HCT116 (cell line): ENCODE data around the gene P2RX7. TPM values are rescaled to one million over a fixed set of nuclear protein-coding genes. Genes with fewer than 3 reads are reported as not detected.
A peak's percentile ranks its signal among the peaks of the same experiment; 100 is the strongest.
"Not testable (repeated sequence)": the region's sequence is repeated elsewhere in the genome, so short reads cannot be mapped to it uniquely, and the experiment has no call there.

Experiments used
- ATAC-seq: fragments of 200-7000 bp; cut with Tn5 transposase; 2 replicates; pipeline ENCODE4 v1.9.1; 2020; ENCODE audit warnings: mild to moderate bottlenecking, moderate library complexity
- BruUV-seq: library from RNA; stranded (reverse); fragments of 400-500 nt; replicated peaks from 2 replicates; lab custom pipeline; 2021; lab: Mats Ljungman, UMichigan
- CTCF ChIA-PET: fragments of 300-600 bp; sonication (Branson Sonifier 250); formaldehyde crosslinking; loops from one replicate; lab custom pipeline; 2021; ENCODE audit warnings: antibody characterized with exemption; lab: Charles Lee
- POLR2A ChIA-PET: fragments of 300-600, 350-600 bp; sonication (Branson Sonifier 250); formaldehyde crosslinking; loops from one replicate; lab custom pipeline; 2021; ENCODE audit warnings: antibody characterized with exemption; lab: Charles Lee
- RAD21 ChIA-PET, 2 experiments: fragments of 300-600 bp; sonication (Branson Sonifier 250); formaldehyde crosslinking; loops; one replicate each; lab custom pipeline; 2023; ENCODE audit warnings: low total read pairs in 2 of 2; ENCODE audit not compliant: uncharacterized antibody in 2 of 2, unreplicated experiment in 2 of 2, low non-redundant PET in 1 of 2; lab: Charles Lee
- DNase-seq: peaks from one replicate; pipeline ENCODE4 v3.0.0-alpha.2; 2010; ENCODE audit warnings: low read depth, low spot score
- H2AFZ ChIP-seq: fragments of 200-600 bp; shearing (Covaris generic), sonication (generic); 2 replicates; pipeline ENCODE4 v1.6.1; 2017; ENCODE audit warnings: low read depth, mixed run types, mixed read lengths, antibody characterized with exemption, low read length; ENCODE audit not compliant: poor library complexity, severe bottlenecking
- H3K27ac ChIP-seq: 2 replicates; pipeline ENCODE4 v1.5.1; 2012; ENCODE audit warnings: low read depth, low read length
- H3K27me3 ChIP-seq: fragments of 200-600 bp; sonication (generic); 2 replicates; pipeline ENCODE4 v1.6.1; 2016; ENCODE audit warnings: mixed run types, low read length, mixed read lengths; ENCODE audit not compliant: insufficient read depth
- H3K36me3 ChIP-seq, 2 experiments: fragments of 200-500 bp in 1 of 2; fragments of 200-600 bp in 1 of 2; sonication (Bioruptor generic) in 1 of 2; sonication (generic) in 1 of 2; 2 replicates each; pipeline versions ENCODE4 v1.5.1 to v1.6.1; 2014 to 2016; ENCODE audit warnings: low read length in 2 of 2, inconsistent platforms in 1 of 2, mixed read lengths in 1 of 2, mixed run types in 1 of 2; ENCODE audit not compliant: insufficient read depth in 2 of 2, control insufficient read depth in 1 of 2
- H3K4me1 ChIP-seq, 2 experiments: fragments of 200-600 bp in 1 of 2; sonication (generic) in 1 of 2; 2 replicates each; pipeline versions ENCODE4 v1.5.1 to v1.6.1; 2012 to 2017; ENCODE audit warnings: low read length in 2 of 2, inconsistent platforms in 1 of 2, mild to moderate bottlenecking in 1 of 2, mixed read lengths in 1 of 2, mixed run types in 1 of 2, moderate library complexity in 1 of 2; ENCODE audit not compliant: insufficient read depth in 2 of 2, control insufficient read depth in 1 of 2
- H3K4me2 ChIP-seq: fragments of 200-600 bp; sonication (generic); 2 replicates; pipeline ENCODE4 v1.6.1; 2017; ENCODE audit warnings: mixed run types, low read length, mixed read lengths
- H3K4me3 ChIP-seq, 2 experiments: fragments of 200-600 bp in 1 of 2; sonication (generic) in 1 of 2; replicated peaks in 1 of 2; 2 replicates each; pipeline ENCODE4 v1.5.1; 2011 to 2016; ENCODE audit warnings: low read length in 2 of 2, control low read depth in 1 of 2, low read depth in 1 of 2, mild to moderate bottlenecking in 1 of 2, mixed read lengths in 1 of 2, mixed run types in 1 of 2
- H3K79me2 ChIP-seq: fragments of 200-600 bp; sonication (generic); 2 replicates; pipeline ENCODE4 v1.6.1; 2017; ENCODE audit warnings: mild to moderate bottlenecking, mixed run types, low read length, moderate library complexity, mixed read lengths; ENCODE audit not compliant: insufficient read depth
- H3K9ac ChIP-seq: fragments of 200-600 bp; sonication (generic); 2 replicates; pipeline ENCODE4 v1.6.1; 2016; ENCODE audit warnings: low read length, mixed read lengths
- H3K9me2 ChIP-seq: fragments of 200-600 bp; sonication (generic), shearing (Covaris generic); 2 replicates; pipeline ENCODE4 v1.6.1; 2017; ENCODE audit warnings: mixed run types, mild to moderate bottlenecking, moderate library complexity; ENCODE audit not compliant: insufficient read depth
- H3K9me3 ChIP-seq, 2 experiments: fragments of 200-500 bp in 1 of 2; fragments of 200-600 bp in 1 of 2; sonication (Bioruptor generic) in 1 of 2; sonication (generic) in 1 of 2; 2 replicates each; pipeline ENCODE4 v1.6.1; 2014 to 2017; ENCODE audit warnings: low read length in 2 of 2, mixed read lengths in 2 of 2, inconsistent platforms in 1 of 2, low read depth in 1 of 2, mild to moderate bottlenecking in 1 of 2, mixed run types in 1 of 2, moderate library complexity in 1 of 2; ENCODE audit not compliant: control insufficient read depth in 1 of 2, insufficient read depth in 1 of 2
- H4K20me1 ChIP-seq: fragments of 200-600 bp; sonication (generic), shearing (Covaris generic); 2 replicates; pipeline ENCODE4 v1.6.1; 2017; ENCODE audit warnings: mixed run types, mild to moderate bottlenecking, moderate library complexity; ENCODE audit not compliant: insufficient read depth
- CBX3 ChIP-seq: IDR thresholded peaks from 2 replicates; pipeline ENCODE4 v1.6.1; 2012; ENCODE audit warnings: low read depth
- EGR1 ChIP-seq: IDR thresholded peaks from 2 replicates; pipeline ENCODE4 v1.6.1; 2012; ENCODE audit warnings: low read depth
- ELF1 ChIP-seq: IDR thresholded peaks from 2 replicates; pipeline ENCODE4 v1.6.1; 2012; ENCODE audit warnings: low read depth, borderline replicate concordance
- EZH2 ChIP-seq: fragments of 200-600 bp; sonication (generic); IDR thresholded peaks from 2 replicates; pipeline ENCODE4 v1.6.1; 2017; ENCODE audit warnings: antibody characterized with exemption, mixed run types
- EZH2phosphoT487 ChIP-seq: fragments of 200-600 bp; IDR thresholded peaks from 2 replicates; pipeline ENCODE4 v1.6.1; 2018; ENCODE audit warnings: antibody characterized with exemption, borderline replicate concordance
- FOSL1 ChIP-seq: IDR thresholded peaks from 2 replicates; pipeline ENCODE4 v1.6.1; 2012; ENCODE audit warnings: low read depth
- JUND ChIP-seq: IDR thresholded peaks from 2 replicates; pipeline ENCODE4 v1.6.1; 2012
- POLR2AphosphoS5 ChIP-seq: IDR thresholded peaks from 2 replicates; pipeline ENCODE4 v1.6.1; 2011; ENCODE audit warnings: mild to moderate bottlenecking, low read depth, low read length, moderate library complexity
- RAD21 ChIP-seq: IDR thresholded peaks from 2 replicates; pipeline ENCODE4 v1.6.1; 2012; ENCODE audit warnings: low read depth, mild to moderate bottlenecking
- SIN3A ChIP-seq: IDR thresholded peaks from 2 replicates; pipeline ENCODE4 v1.6.1; 2012; ENCODE audit warnings: low read depth
- SRF ChIP-seq: IDR thresholded peaks from 2 replicates; pipeline ENCODE4 v1.6.1; 2012; ENCODE audit warnings: low read depth
- TCF7L2 ChIP-seq: IDR thresholded peaks from 2 replicates; pipeline ENCODE4 v1.7.0; 2011; ENCODE audit warnings: borderline replicate concordance, inconsistent platforms; ENCODE audit not compliant: insufficient read depth, insufficient read length; ENCODE audit errors: extremely low read depth
- YY1 ChIP-seq: IDR thresholded peaks from 2 replicates; pipeline ENCODE4 v1.6.1; 2011; ENCODE audit warnings: low read length, low read depth, moderate library complexity, mild to moderate bottlenecking; ENCODE audit not compliant: insufficient replicate concordance; ENCODE audit errors: extremely low read depth
- intact Hi-C: fragments of 100-400 bp; cut with micrococcal nuclease; formaldehyde crosslinking; loops from 2 replicates; pipeline ENCODE4 v1.10.0; 2022
- total RNA-seq: library from RNA; stranded (reverse); gene quantifications from one replicate; pipeline ENCODE4 v1.2.1, GENCODE V29; 2021; ENCODE audit not compliant: unreplicated experiment
- TF ChIP-seq, protein P1 (sequence below): IDR thresholded peaks from 2 replicates; pipeline ENCODE4 v1.6.1; 2012; ENCODE audit warnings: low read depth
- TF ChIP-seq, protein P2 (sequence below): IDR thresholded peaks from 2 replicates; pipeline ENCODE4 v1.6.1; 2011; ENCODE audit warnings: mild to moderate bottlenecking, low read length, moderate library complexity; ENCODE audit not compliant: insufficient replicate concordance; ENCODE audit errors: extremely low read depth

P2RX7 gene
- total RNA-seq, 1 experiment from 2014 or later: 1.5 TPM

DNA sequence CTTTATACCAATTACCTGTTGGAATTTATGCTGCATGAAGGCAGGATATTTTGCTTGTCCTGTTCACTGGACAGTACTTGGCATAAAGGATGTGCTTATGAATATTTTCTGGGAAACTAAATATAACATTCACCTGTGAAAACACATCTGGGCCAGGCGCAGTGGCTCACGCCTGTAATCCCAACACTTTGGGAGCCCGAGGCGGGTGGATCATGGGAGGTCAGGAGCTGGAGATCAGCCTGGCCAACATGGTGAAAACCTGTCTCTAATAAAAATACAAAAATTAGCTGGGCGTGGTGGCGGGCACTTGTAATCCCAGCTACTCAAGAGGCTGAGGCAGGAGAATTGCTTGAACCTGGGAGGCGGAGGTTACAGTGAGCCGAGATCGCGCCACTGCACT is 75.9 kb downstream of the P2RX7 start:
- H3K27me3 ChIP-seq, H3K27ac ChIP-seq, BruUV-seq, H4K20me1 ChIP-seq, H3K36me3 ChIP-seq, CTCF ChIA-PET, POLR2A ChIA-PET, H3K9ac ChIP-seq, ATAC-seq, H2AFZ ChIP-seq, H3K9me3 ChIP-seq, H3K4me3 ChIP-seq, H3K9me2 ChIP-seq, DNase-seq, RAD21 ChIA-PET, H3K4me2 ChIP-seq, intact Hi-C loops: not testable (repeated sequence)
- Histone ChIP-seq H3K4me1 (peaks cover 5 to 23% of the 10 kb centered on the region in 2 experiments; a peak in 3 of 4 replicates), H3K79me2 (peaks cover 14% of the 10 kb centered on the region; the same call in 1 of the 2 replicates)

DNA sequence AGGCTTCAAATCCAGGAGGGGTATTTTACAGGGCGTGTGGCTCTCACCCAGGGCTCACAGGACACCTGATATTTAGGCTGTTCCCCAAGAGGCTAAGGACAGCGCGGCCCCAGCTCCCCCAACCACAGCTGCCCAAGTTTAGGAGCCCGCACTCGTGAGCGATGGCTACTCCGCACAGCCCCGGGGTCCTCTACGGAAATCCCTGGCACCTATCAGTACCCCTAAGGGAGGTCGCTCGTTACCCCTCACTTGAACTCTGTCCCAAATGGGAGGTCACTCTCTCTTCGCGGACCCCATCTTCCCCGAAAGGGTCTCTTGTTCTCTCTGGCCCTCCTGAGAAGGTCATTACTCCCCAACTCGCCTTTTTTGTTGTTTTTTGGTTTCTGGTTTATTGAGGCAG is 76.5 kb downstream of the P2RX7 start:
- ChIA-PET POLR2A (no interaction called here), CTCF (no interaction called here), RAD21 (no interaction called here)
- Histone ChIP-seq H3K36me3 (no peaks in the 10 kb centered on the region), H3K4me1 (peaks cover 9 to 28% of the 10 kb centered on the region in 2 experiments; a peak in 3 of 4 replicates), H3K27ac (peak overlapping the region; percentile 94; the same call in 1 of the 2 replicates), H4K20me1 (no peaks in the 10 kb centered on the region), H3K4me2 (peak overlapping the region; percentile 87), H3K9me3 (no peaks in the 10 kb centered on the region), H3K4me3 (peak overlapping the region; percentile 62 to 74), H3K9me2 (no peaks in the 10 kb centered on the region), H2AFZ (no peak overlapping the region), H3K27me3 (no peaks in the 10 kb centered on the region), H3K79me2 (peaks cover 14% of the 10 kb centered on the region; the same call in 1 of the 2 replicates), H3K9ac (peak overlapping the region; percentile 80)
- intact Hi-C loops: no loop called here
- TSS peak; percentile 90 for BruUV-seq
- ATAC-seq: no peak
- no peak for DNase-seq
- no peak for TF ChIP-seq ELF1
- no peak for TF ChIP-seq SIN3A
- TF ChIP-seq TCF7L2: no peak
- no peak for TF ChIP-seq FOSL1
- TF ChIP-seq SRF: no peak
- no peak for TF ChIP-seq POLR2AphosphoS5
- TF ChIP-seq EZH2phosphoT487: no peak
- no peak for TF ChIP-seq RAD21
- TF ChIP-seq EGR1: no peak
- TF ChIP-seq, protein P1, sequence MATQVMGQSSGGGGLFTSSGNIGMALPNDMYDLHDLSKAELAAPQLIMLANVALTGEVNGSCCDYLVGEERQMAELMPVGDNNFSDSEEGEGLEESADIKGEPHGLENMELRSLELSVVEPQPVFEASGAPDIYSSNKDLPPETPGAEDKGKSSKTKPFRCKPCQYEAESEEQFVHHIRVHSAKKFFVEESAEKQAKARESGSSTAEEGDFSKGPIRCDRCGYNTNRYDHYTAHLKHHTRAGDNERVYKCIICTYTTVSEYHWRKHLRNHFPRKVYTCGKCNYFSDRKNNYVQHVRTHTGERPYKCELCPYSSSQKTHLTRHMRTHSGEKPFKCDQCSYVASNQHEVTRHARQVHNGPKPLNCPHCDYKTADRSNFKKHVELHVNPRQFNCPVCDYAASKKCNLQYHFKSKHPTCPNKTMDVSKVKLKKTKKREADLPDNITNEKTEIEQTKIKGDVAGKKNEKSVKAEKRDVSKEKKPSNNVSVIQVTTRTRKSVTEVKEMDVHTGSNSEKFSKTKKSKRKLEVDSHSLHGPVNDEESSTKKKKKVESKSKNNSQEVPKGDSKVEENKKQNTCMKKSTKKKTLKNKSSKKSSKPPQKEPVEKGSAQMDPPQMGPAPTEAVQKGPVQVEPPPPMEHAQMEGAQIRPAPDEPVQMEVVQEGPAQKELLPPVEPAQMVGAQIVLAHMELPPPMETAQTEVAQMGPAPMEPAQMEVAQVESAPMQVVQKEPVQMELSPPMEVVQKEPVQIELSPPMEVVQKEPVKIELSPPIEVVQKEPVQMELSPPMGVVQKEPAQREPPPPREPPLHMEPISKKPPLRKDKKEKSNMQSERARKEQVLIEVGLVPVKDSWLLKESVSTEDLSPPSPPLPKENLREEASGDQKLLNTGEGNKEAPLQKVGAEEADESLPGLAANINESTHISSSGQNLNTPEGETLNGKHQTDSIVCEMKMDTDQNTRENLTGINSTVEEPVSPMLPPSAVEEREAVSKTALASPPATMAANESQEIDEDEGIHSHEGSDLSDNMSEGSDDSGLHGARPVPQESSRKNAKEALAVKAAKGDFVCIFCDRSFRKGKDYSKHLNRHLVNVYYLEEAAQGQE: no peak
- no peak for TF ChIP-seq CBX3
- TF ChIP-seq, protein P2, sequence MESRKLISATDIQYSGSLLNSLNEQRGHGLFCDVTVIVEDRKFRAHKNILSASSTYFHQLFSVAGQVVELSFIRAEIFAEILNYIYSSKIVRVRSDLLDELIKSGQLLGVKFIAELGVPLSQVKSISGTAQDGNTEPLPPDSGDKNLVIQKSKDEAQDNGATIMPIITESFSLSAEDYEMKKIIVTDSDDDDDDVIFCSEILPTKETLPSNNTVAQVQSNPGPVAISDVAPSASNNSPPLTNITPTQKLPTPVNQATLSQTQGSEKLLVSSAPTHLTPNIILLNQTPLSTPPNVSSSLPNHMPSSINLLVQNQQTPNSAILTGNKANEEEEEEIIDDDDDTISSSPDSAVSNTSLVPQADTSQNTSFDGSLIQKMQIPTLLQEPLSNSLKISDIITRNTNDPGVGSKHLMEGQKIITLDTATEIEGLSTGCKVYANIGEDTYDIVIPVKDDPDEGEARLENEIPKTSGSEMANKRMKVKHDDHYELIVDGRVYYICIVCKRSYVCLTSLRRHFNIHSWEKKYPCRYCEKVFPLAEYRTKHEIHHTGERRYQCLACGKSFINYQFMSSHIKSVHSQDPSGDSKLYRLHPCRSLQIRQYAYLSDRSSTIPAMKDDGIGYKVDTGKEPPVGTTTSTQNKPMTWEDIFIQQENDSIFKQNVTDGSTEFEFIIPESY: no peak
- TF ChIP-seq YY1: no peak
- no peak for TF ChIP-seq EZH2
- TF ChIP-seq JUND: no peak
